Erythroblast (primary cell): ENCODE results near the gene AEN.

ENCODE experiments used
- GATA1 ChIP-seq: IDR thresholded peaks from 2 replicates; pipeline ENCODE4 v1.6.1; 2011; ENCODE audit warnings: low read depth, mild to moderate bottlenecking, control low read depth, low read length, moderate library complexity
- POLR2A ChIP-seq: IDR thresholded peaks from 2 replicates; pipeline ENCODE4 v1.6.1; 2011; ENCODE audit warnings: mild to moderate bottlenecking, low read length

GRCh38 chr15:88649286-88649733, 28.2 kb downstream of the AEN start:
- no peak for TF ChIP-seq POLR2A
- TF ChIP-seq GATA1, result no peak
